Measurements from ENCODE around the gene ATP6V1D.

DNA sequence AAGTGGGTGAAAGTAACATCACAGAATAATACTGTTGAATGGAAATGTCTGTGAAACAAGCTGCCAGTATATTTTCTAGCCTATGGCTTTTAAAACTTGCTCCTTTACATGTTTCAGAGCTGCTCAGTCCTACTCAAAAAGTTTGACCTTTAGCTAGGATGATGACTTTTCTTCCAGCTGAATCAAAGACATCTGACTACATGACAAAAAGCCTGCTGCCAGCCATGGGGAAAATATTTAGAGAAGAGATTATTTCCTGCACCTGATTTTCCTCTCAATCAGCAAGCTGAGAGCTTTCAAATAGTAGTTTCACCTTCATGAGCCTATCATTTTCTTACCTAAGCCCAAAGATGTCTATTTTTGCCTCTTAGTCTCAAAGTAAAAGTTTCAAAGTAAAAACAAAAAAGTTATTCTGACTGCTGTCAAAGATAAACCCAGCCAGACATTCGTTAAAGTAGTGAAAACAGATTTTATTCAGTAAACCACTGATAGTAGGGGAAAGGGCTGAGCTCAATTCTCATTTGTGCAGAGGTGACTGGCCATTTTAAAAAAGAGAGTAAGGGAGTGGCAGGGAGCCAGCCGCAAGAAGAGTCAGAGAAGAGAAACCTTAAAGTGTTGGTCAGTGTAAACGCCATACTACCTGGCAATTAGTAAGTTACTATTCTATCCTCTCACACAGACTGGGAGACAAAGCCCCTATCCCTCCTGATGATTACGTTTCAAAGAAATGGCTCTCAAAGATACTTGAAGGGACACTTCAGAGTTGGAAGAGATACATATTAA, 2.2 kb downstream of the ATP6V1D start:
- TF ChIP-seq CTCF (conservative IDR thresholded peaks at IDR 0.05; ENCODE audit: low read length): no peak
- TF ChIP-seq EZH2phosphoT487 (IDR thresholded peaks at IDR 0.05; ENCODE audit: borderline replicate concordance): no peak

Data from Loucy (cell line).